Activated T-cell treated with anti-CD3 and anti-CD28 coated beads, Interleukin-2, amount 50 U/mL, for 4 hours (primary cell): ENCODE measurements around the gene HAUS6. TPM values are rescaled to one million over a fixed set of nuclear protein-coding genes. Genes with fewer than 3 reads are reported as not detected.
"Not testable (repeated sequence)": the region's sequence is repeated elsewhere in the genome, so short reads cannot be mapped to it uniquely, and the experiment has no call there.

Experiments used
- ATAC-seq, 2 donors: fragments of 200-7000 bp; cut with Tn5 transposase; one replicate each; pipeline ENCODE4 v1.10.0; 2021
- DNase-seq: peaks from one replicate; pipeline ENCODE4 v3.0.0-alpha.2; 2020
- H3K27me3 Mint-ChIP-seq: one replicate; pipeline ENCODE4 v1.8.0; 2021; ENCODE audit warnings: low read depth, mixed read lengths
- H3K36me3 Mint-ChIP-seq: one replicate; pipeline ENCODE4 v1.8.0; 2022; ENCODE audit warnings: mixed read lengths; ENCODE audit not compliant: insufficient read depth
- H3K4me1 Mint-ChIP-seq: one replicate; pipeline ENCODE4 v1.8.0; 2021; ENCODE audit warnings: low read depth, mixed read lengths
- H3K4me3 Mint-ChIP-seq: one replicate; pipeline ENCODE4 v1.8.0; 2021; ENCODE audit warnings: mild to moderate bottlenecking, moderate library complexity, mixed read lengths
- H3K9me3 Mint-ChIP-seq: one replicate; pipeline ENCODE4 v1.8.0; 2021; ENCODE audit warnings: mixed read lengths
- total RNA-seq, 3 donors: library from RNA; stranded (reverse); gene quantifications; one replicate each; pipeline ENCODE4 v1.2.1, GENCODE V29; 2021

The HAUS6 gene
- total RNA-seq, 3 donors from 2014 or later: 17.4 to 30.6 (median 30.0) TPM

GRCh38 chr9:19030899-19031298 is 71.8 kb downstream of the HAUS6 start:
- no peak for DNase-seq
- Mint-ChIP-seq H3K27me3 (peaks cover 5% of the 10 kb centered on the region), H3K4me1 (peaks cover 3% of the 10 kb centered on the region), H3K9me3 (no peaks in the 10 kb centered on the region), H3K36me3 (peaks cover 2% of the 10 kb centered on the region), H3K4me3 (no peak overlapping the region)
- ATAC-seq: no peak

- ATAC-seq (peak in 1 of 2 donors; percentile 62), DNase-seq (no peak)
- no peaks in the 10 kb centered on the region for H3K9me3 Mint-ChIP-seq
- peaks cover 11% of the 10 kb centered on the region for H3K27me3 Mint-ChIP-seq
- peaks cover 3% of the 10 kb centered on the region for H3K4me1 Mint-ChIP-seq
- H3K36me3 Mint-ChIP-seq: peaks cover 2% of the 10 kb centered on the region
- H3K4me3 Mint-ChIP-seq: no peak overlapping the region
These were observed 73.8 kb downstream of the HAUS6 start for GRCh38 chr9:19028835-19029451.

GRCh38 chr9:19027825-19028224 is 74.9 kb downstream of the HAUS6 start:
- no peak for DNase-seq
- ATAC-seq: no peak
- peaks cover 2% of the 10 kb centered on the region for H3K36me3 Mint-ChIP-seq
- no peaks in the 10 kb centered on the region for H3K9me3 Mint-ChIP-seq
- peaks cover 3% of the 10 kb centered on the region for H3K4me1 Mint-ChIP-seq
- no peak overlapping the region for H3K4me3 Mint-ChIP-seq
- peaks cover 17% of the 10 kb centered on the region for H3K27me3 Mint-ChIP-seq

- peaks cover 3% of the 10 kb centered on the region for H3K4me1 Mint-ChIP-seq
- H3K27me3 Mint-ChIP-seq: peaks cover 19% of the 10 kb centered on the region
- H3K9me3 Mint-ChIP-seq: no peaks in the 10 kb centered on the region
- ATAC-seq: no peak
- DNase-seq: no peak
- H3K4me3 Mint-ChIP-seq: no peak overlapping the region
- peaks cover 2% of the 10 kb centered on the region for H3K36me3 Mint-ChIP-seq
These were observed 76.3 kb downstream of the HAUS6 start for GRCh38 chr9:19026375-19026774.

- Mint-ChIP-seq H3K27me3 (peaks cover 17% of the 10 kb centered on the region), H3K36me3 (peaks cover 2% of the 10 kb centered on the region), H3K4me1 (peaks cover 3% of the 10 kb centered on the region), H3K4me3 (no peak overlapping the region), H3K9me3 (no peaks in the 10 kb centered on the region)
- DNase-seq (no peak), ATAC-seq (no peak)
These were observed 79.6 kb downstream of the HAUS6 start for GRCh38 chr9:19023078-19023477.

GRCh38 chr9:19022206-19022605 is 80.5 kb downstream of the HAUS6 start:
- Mint-ChIP-seq H3K4me1 (peaks cover 3% of the 10 kb centered on the region), H3K27me3 (peaks cover 17% of the 10 kb centered on the region), H3K4me3 (no peak overlapping the region), H3K9me3 (no peaks in the 10 kb centered on the region), H3K36me3 (peaks cover 2% of the 10 kb centered on the region)
- ATAC-seq (peak in 1 of 2 donors; percentile 58), DNase-seq (no peak)

- ATAC-seq, H3K36me3 Mint-ChIP-seq, DNase-seq, H3K4me3 Mint-ChIP-seq, H3K4me1 Mint-ChIP-seq, H3K9me3 Mint-ChIP-seq: not testable (repeated sequence)
- H3K27me3 Mint-ChIP-seq: peaks cover 15% of the 10 kb centered on the region
These were observed 81.1 kb downstream of the HAUS6 start for GRCh38 chr9:19021649-19022048.

- DNase-seq: no peak
- Mint-ChIP-seq H3K27me3 (peaks cover 14% of the 10 kb centered on the region), H3K4me1 (no peaks in the 10 kb centered on the region), H3K9me3 (no peaks in the 10 kb centered on the region), H3K36me3 (no peaks in the 10 kb centered on the region), H3K4me3 (no peak overlapping the region)
- ATAC-seq: no peak
These were observed 81.7 kb downstream of the HAUS6 start for GRCh38 chr9:19020886-19021455.

- no peak for ATAC-seq
These were observed 84.5 kb downstream of the HAUS6 start for GRCh38 chr9:19018201-19018600.

GRCh38 chr9:19009391-19009965 is 93.2 kb downstream of the HAUS6 start:
- Mint-ChIP-seq H3K4me1 (no peaks in the 10 kb centered on the region), H3K9me3 (no peaks in the 10 kb centered on the region), H3K4me3 (no peak overlapping the region), H3K27me3 (no peaks in the 10 kb centered on the region), H3K36me3 (no peaks in the 10 kb centered on the region)
- ATAC-seq: no peak
- no peak for DNase-seq

More at GRCh38 chr9:19018201-19018600, 84.5 kb downstream of the HAUS6 start:
- no peaks in the 10 kb centered on the region for H3K9me3 Mint-ChIP-seq
- H3K27me3 Mint-ChIP-seq: peaks cover 3% of the 10 kb centered on the region
- H3K36me3 Mint-ChIP-seq: no peaks in the 10 kb centered on the region
- H3K4me1 Mint-ChIP-seq: no peaks in the 10 kb centered on the region
- no peak for DNase-seq
- no peak overlapping the region for H3K4me3 Mint-ChIP-seq

Other genes with a start within 250 kb of the HAUS6 start
- not detected for gene SAXO1, start 69.7 kb downstream of the HAUS6 start, total RNA-seq
- 10 to 100 TPM; 32.8 to 51.1 (median 40.7) TPM for gene RRAGA, start 53.5 kb downstream of the HAUS6 start, total RNA-seq
- 10 to 100 TPM; 14.5 to 45.5 (median 38.4) TPM for gene PLIN2, start 24.6 kb upstream of the HAUS6 start, total RNA-seq
- gene DENND4C, start 127.8 kb upstream of the HAUS6 start, total RNA-seq: 10 to 100 TPM in 1 of 3 donors, 1 to 10 TPM in 2; 9.0 to 11.3 (median 9.7) TPM